Measurements from ENCODE around the gene HMG20A. TPM values are rescaled to one million over a fixed set of nuclear protein-coding genes. Genes with fewer than 3 reads are reported as not detected.

Gene HMG20A
- total RNA-seq, 1 experiment from 2014 or later, result 54.0 TPM

- in situ Hi-C loops (cut with HindIII; ENCODE audit: low pct_unique_long_range_greater_than_20kb, low sequenced_read_pairs), result no loop called here
- DNase-seq (ENCODE audit: low read depth, low spot score) (no peak), ATAC-seq (no peak)
- no TSS peak for BruUV-seq (replicated peaks)
- H3K4me1 ChIP-seq (ENCODE audit: control insufficient read depth, insufficient read depth, low read length), result peaks cover 25% of the 10 kb centered on the region
- CTCF ChIA-PET, result no interaction called here
- no peak overlapping the region for H3K27ac ChIP-seq (ENCODE audit: low read length)
- POLR2A ChIA-PET, result no interaction called here
- no peaks in the 10 kb centered on the region for H3K36me3 ChIP-seq (ENCODE audit: control insufficient read depth, insufficient read depth, low read length)
- intact Hi-C loops (cut with micrococcal nuclease; ENCODE audit: unreplicated experiment), result no loop called here
- no peak for TF ChIP-seq SIN3A (IDR thresholded peaks at IDR 0.05; ENCODE audit: borderline replicate concordance, insufficient read depth, low read depth, low read length)
- TF ChIP-seq REST (IDR thresholded peaks at IDR 0.05; ENCODE audit: insufficient read depth in 1 of 2, low read depth in 2 of 2, low read length in 1 of 2), result no peak
- no peak for TF ChIP-seq TCF7L2 (IDR thresholded peaks at IDR 0.05; ENCODE audit: low read depth, low read length)
- TF ChIP-seq POLR2AphosphoS5 (IDR thresholded peaks at IDR 0.05; ENCODE audit: low read depth, low read length), result no peak
- TF ChIP-seq CTCF (IDR thresholded peaks at IDR 0.05), result no peak
- H3K4me3 ChIP-seq (ENCODE audit: low read depth in 2 of 2, low read length in 2 of 2), result no peak overlapping the region
- no peaks in the 10 kb centered on the region for H3K27me3 ChIP-seq (ENCODE audit: control insufficient read depth, insufficient read depth, low read length)
- H3K9me3 ChIP-seq (ENCODE audit: control insufficient read depth, insufficient read depth, low read depth, low read length), result no peaks in the 10 kb centered on the region
Measured at GRCh38 chr15:77414789-77415442, 5.8 kb upstream of the HMG20A start.

- H3K4me3 ChIP-seq (ENCODE audit: low read depth in 2 of 2, low read length in 2 of 2), result no peak overlapping the region
- ChIA-PET POLR2A (no interaction called here), CTCF (no interaction called here)
- TF ChIP-seq REST (IDR thresholded peaks at IDR 0.05; ENCODE audit: insufficient read depth in 1 of 2, low read depth in 2 of 2, low read length in 1 of 2) (no peak), POLR2AphosphoS5 (IDR thresholded peaks at IDR 0.05; ENCODE audit: low read depth, low read length) (no peak), SIN3A (IDR thresholded peaks at IDR 0.05; ENCODE audit: borderline replicate concordance, insufficient read depth, low read depth, low read length) (no peak), CTCF (IDR thresholded peaks at IDR 0.05) (no peak), TCF7L2 (IDR thresholded peaks at IDR 0.05; ENCODE audit: low read depth, low read length) (no peak)
- intact Hi-C loops (cut with micrococcal nuclease; ENCODE audit: unreplicated experiment), result no loop called here
- ATAC-seq (no peak), DNase-seq (ENCODE audit: low read depth, low spot score) (no peak)
- peaks cover 25% of the 10 kb centered on the region for H3K4me1 ChIP-seq (ENCODE audit: control insufficient read depth, insufficient read depth, low read length)
- no peaks in the 10 kb centered on the region for H3K36me3 ChIP-seq (ENCODE audit: control insufficient read depth, insufficient read depth, low read length)
- no peaks in the 10 kb centered on the region for H3K9me3 ChIP-seq (ENCODE audit: control insufficient read depth, insufficient read depth, low read depth, low read length)
- H3K27ac ChIP-seq (ENCODE audit: low read length), result no peak overlapping the region
- H3K27me3 ChIP-seq (ENCODE audit: control insufficient read depth, insufficient read depth, low read length), result no peaks in the 10 kb centered on the region
- BruUV-seq (replicated peaks), result TSS peak; percentile 6
- in situ Hi-C loops (cut with HindIII; ENCODE audit: low pct_unique_long_range_greater_than_20kb, low sequenced_read_pairs), result no loop called here
Measured at GRCh38 chr15:77415450-77416147, 5.1 kb upstream of the HMG20A start.

All from Panc1 (cell line).